Parathyroid adenoma (tissue), 2 donors: ENCODE measurements around the gene LZTFL1.

Source experiments
- H2AFZ ChIP-seq: fragments of 300-600 bp; sonication (generic); one replicate; pipeline ENCODE4 v1.7.0; 2017; ENCODE audit warnings: antibody characterized with exemption, mild to moderate bottlenecking
- H3K27ac ChIP-seq: fragments of 300-600 bp; sonication (generic); one replicate; pipeline ENCODE4 v1.7.0; 2017
- H3K27me3 ChIP-seq: fragments of 300-600 bp; sonication (generic); one replicate; pipeline ENCODE4 v1.7.0; 2017; ENCODE audit warnings: low read length; ENCODE audit not compliant: control insufficient read depth, insufficient read depth
- H3K36me3 ChIP-seq: fragments of 300-600 bp; sonication (generic); one replicate; pipeline ENCODE4 v1.7.0; 2017; ENCODE audit warnings: low read length; ENCODE audit not compliant: control insufficient read depth, insufficient read depth
- H3K4me1 ChIP-seq: fragments of 300-600 bp; sonication (generic); one replicate; pipeline ENCODE4 v1.7.0; 2017; ENCODE audit warnings: control low read depth
- H3K4me2 ChIP-seq: fragments of 300-600 bp; sonication (generic); one replicate; pipeline ENCODE4 v1.7.0; 2017; ENCODE audit warnings: low read length
- H3K4me3 ChIP-seq: fragments of 300-600 bp; sonication (generic); one replicate; pipeline ENCODE4 v1.7.0; 2017; ENCODE audit warnings: low read depth, low read length
- H3K79me2 ChIP-seq: fragments of 300-600 bp; sonication (generic); one replicate; pipeline ENCODE4 v1.7.0; 2017; ENCODE audit warnings: control low read depth
- H3K9ac ChIP-seq: fragments of 300-600 bp; sonication (generic); one replicate; pipeline ENCODE4 v1.7.0; 2017; ENCODE audit warnings: mild to moderate bottlenecking
- H3K9me3 ChIP-seq: fragments of 300-600 bp; sonication (generic); one replicate; pipeline ENCODE4 v1.7.0; 2017; ENCODE audit warnings: low read length; ENCODE audit not compliant: control insufficient read depth
- CTCF ChIP-seq: fragments of 300-600 bp; sonication (generic); IDR thresholded peaks from one replicate; pipeline ENCODE4 v1.7.0; 2017; ENCODE audit warnings: antibody characterized with exemption, mild to moderate bottlenecking
- donor health status: primary hyperparathyroidism.

The LZTFL1 gene

DNA sequence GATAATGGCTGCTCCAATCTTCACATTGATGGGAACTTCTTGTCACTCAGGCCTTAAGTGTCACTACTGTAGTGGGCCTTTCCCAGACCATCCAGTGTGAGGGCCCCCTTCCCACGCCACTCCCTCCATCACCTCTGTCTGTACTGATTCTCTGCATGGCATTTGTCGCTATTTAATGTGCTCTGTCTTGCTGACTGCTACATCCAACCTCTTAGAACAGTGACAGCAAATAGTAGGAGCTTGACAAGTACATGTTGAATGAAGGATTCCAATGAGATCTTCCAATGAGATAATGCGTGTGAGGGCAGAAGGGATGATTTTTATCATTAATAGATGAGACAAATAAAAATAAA is 38.8 kb upstream of the LZTFL1 start:
- no peaks in the 10 kb centered on the region for H3K79me2 ChIP-seq
- no peaks in the 10 kb centered on the region for H3K9me3 ChIP-seq
- H3K27ac ChIP-seq = no peak overlapping the region
- no peak overlapping the region for H3K9ac ChIP-seq
- no peak overlapping the region for H3K4me2 ChIP-seq
- H3K4me1 ChIP-seq = peaks cover 2% of the 10 kb centered on the region
- H3K27me3 ChIP-seq = no peaks in the 10 kb centered on the region
- no peaks in the 10 kb centered on the region for H3K36me3 ChIP-seq
- TF ChIP-seq CTCF = no peak
- no peak overlapping the region for H3K4me3 ChIP-seq
- H2AFZ ChIP-seq = no peak overlapping the region

GRCh38 chr3:45878124-45878523 is 36.2 kb upstream of the LZTFL1 start:
- Histone ChIP-seq H3K27me3 (no peaks in the 10 kb centered on the region), H2AFZ (no peak overlapping the region), H3K79me2 (no peaks in the 10 kb centered on the region), H3K27ac (no peak overlapping the region), H3K9ac (no peak overlapping the region), H3K36me3 (no peaks in the 10 kb centered on the region), H3K4me3 (no peak overlapping the region), H3K4me2 (no peak overlapping the region), H3K9me3 (no peaks in the 10 kb centered on the region), H3K4me1 (peaks cover 2% of the 10 kb centered on the region)
- no peak for TF ChIP-seq CTCF

DNA sequence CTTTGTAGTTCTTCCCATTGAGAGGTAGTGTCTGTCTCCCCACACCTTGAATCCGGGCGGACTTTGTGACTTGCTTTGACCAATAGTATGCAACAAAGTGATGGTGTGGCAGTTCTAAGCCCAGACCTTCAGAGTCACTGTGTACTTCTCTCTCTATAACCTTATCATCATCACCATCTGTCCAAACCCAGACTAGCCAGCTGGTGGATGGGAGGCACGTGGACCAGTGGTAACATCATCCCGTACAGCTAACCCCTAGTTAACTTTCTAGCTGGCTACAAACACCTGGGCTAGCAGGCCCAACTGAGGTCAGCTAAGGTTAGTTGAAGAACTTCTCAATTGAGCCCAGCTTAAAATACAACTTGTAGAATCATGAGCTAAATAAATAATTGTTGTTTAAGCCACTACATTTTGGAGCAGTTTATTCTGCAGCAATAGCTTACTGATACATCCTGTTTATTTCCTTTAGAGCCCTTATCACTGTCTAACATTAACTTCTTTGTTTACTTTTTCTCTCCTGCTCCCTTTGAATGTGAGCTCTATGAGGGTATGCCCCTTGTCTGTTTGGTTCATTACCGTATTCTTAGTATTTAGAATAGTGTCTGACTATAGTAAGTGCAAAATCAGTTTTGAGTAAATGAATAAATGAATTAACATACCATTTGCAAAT is 32.9 kb upstream of the LZTFL1 start:
- Histone ChIP-seq H3K4me3 (no peak overlapping the region), H3K9ac (no peak overlapping the region), H3K79me2 (no peaks in the 10 kb centered on the region), H3K36me3 (no peaks in the 10 kb centered on the region), H3K4me2 (no peak overlapping the region), H2AFZ (no peak overlapping the region), H3K27me3 (no peaks in the 10 kb centered on the region), H3K9me3 (no peaks in the 10 kb centered on the region), H3K27ac (no peak overlapping the region), H3K4me1 (no peaks in the 10 kb centered on the region)
- TF ChIP-seq CTCF = no peak

GRCh38 chr3:45873638-45874037 is 31.7 kb upstream of the LZTFL1 start:
- H3K9me3 ChIP-seq = no peaks in the 10 kb centered on the region
- H2AFZ ChIP-seq = no peak overlapping the region
- no peaks in the 10 kb centered on the region for H3K4me1 ChIP-seq
- H3K4me2 ChIP-seq = no peak overlapping the region
- no peaks in the 10 kb centered on the region for H3K79me2 ChIP-seq
- H3K27ac ChIP-seq = no peak overlapping the region
- H3K27me3 ChIP-seq = no peaks in the 10 kb centered on the region
- no peak for TF ChIP-seq CTCF
- no peak overlapping the region for H3K9ac ChIP-seq
- no peak overlapping the region for H3K4me3 ChIP-seq
- H3K36me3 ChIP-seq = no peaks in the 10 kb centered on the region

DNA sequence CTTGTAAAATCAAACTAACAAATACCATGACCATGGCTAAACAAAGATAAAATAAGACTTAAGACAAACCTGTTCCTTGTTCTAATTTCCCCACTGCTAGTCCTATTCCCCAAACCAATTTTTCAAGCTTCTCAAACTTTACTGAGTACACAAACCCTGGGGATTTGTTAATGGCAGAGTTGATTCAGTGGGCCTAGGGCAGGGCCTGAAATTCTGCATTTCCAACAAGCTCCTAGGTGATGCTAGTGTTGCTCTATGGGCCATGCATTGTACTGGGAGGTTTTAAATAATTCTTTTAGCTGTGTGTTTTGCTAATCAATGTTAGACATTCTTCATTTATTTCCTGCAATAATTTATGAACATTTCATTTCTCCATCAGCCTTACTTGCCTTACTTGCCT is 31.1 kb upstream of the LZTFL1 start:
- Histone ChIP-seq H3K9ac (no peak overlapping the region), H3K4me3 (no peak overlapping the region), H3K27ac (no peak overlapping the region), H3K36me3 (no peaks in the 10 kb centered on the region), H3K4me1 (no peaks in the 10 kb centered on the region), H3K9me3 (no peaks in the 10 kb centered on the region), H2AFZ (no peak overlapping the region), H3K79me2 (no peaks in the 10 kb centered on the region), H3K4me2 (no peak overlapping the region), H3K27me3 (no peaks in the 10 kb centered on the region)
- no peak for TF ChIP-seq CTCF
